Epithelial cell of proximal tubule (primary cell): ENCODE measurements around the gene HIRA. TPM values are rescaled to one million over a fixed set of nuclear protein-coding genes. Genes with fewer than 3 reads are reported as not detected.

Experiments
- DNase-seq: peaks from one replicate; pipeline ENCODE4 v3.0.0-alpha.2; 2011; ENCODE audit warnings: low read depth
- H3K4me3 ChIP-seq: 2 replicates; pipeline ENCODE4 v1.5.1; 2011; ENCODE audit warnings: low read depth, mild to moderate bottlenecking, low read length
- CTCF ChIP-seq: conservative IDR thresholded peaks from 2 replicates; pipeline ENCODE4 v1.5.1; 2012; ENCODE audit warnings: low read depth, mild to moderate bottlenecking, low read length
- total RNA-seq: library from RNA; depleted of rRNA; stranded (reverse); fragments of >200 nt; gene quantifications from 2 replicates; pipeline ENCODE4 v1.2.3, GENCODE V29; 2015

HIRA gene
- total RNA-seq, 1 donor from 2014 or later = 13.3 TPM

GRCh38 chr22:19400881-19401280 is 30.7 kb downstream of the HIRA start:
- no peak for DNase-seq
- H3K4me3 ChIP-seq = no peak overlapping the region
- no peak for TF ChIP-seq CTCF

- H3K4me3 ChIP-seq = no peak overlapping the region
- no peak for DNase-seq
- TF ChIP-seq CTCF = no peak
These were observed 32.9 kb downstream of the HIRA start for GRCh38 chr22:19398652-19399051.

- TF ChIP-seq CTCF = no peak
- DNase-seq = no peak
These were observed 33.3 kb downstream of the HIRA start for GRCh38 chr22:19398206-19398605.

GRCh38 chr22:19397734-19398104 is 33.8 kb downstream of the HIRA start:
- DNase-seq = no peak
- TF ChIP-seq CTCF = no peak
- no peak overlapping the region for H3K4me3 ChIP-seq

More at GRCh38 chr22:19398206-19398605, 33.3 kb downstream of the HIRA start:
- no peak overlapping the region for H3K4me3 ChIP-seq

- no peak for TF ChIP-seq CTCF
- H3K4me3 ChIP-seq = no peak overlapping the region
- no peak for DNase-seq
These were observed 34.4 kb downstream of the HIRA start for GRCh38 chr22:19396934-19397733.

GRCh38 chr22:19396561-19396933 is 35.0 kb downstream of the HIRA start:
- H3K4me3 ChIP-seq = no peak overlapping the region
- no peak for TF ChIP-seq CTCF
- no peak for DNase-seq

GRCh38 chr22:19395276-19395675 is 36.3 kb downstream of the HIRA start:
- no peak for DNase-seq
- H3K4me3 ChIP-seq = no peak overlapping the region

More at GRCh38 chr22:19395276-19395675, 36.3 kb downstream of the HIRA start:
- TF ChIP-seq CTCF = no peak
